Loucy (cell line): Measurements from ENCODE around the gene NRCAM.

Source experiments
- EZH2phosphoT487 ChIP-seq: fragments of 200-600 bp; IDR thresholded peaks from 2 replicates; pipeline ENCODE4 v1.6.1; 2018; ENCODE audit warnings: antibody characterized with exemption, mild to moderate bottlenecking, moderate library complexity, borderline replicate concordance
- TF ChIP-seq, protein P1 (sequence below): fragments of 200-600 bp; sonication (generic); conservative IDR thresholded peaks from 2 replicates; pipeline ENCODE4 v1.5.1; 2014; ENCODE audit warnings: mild to moderate bottlenecking, antibody characterized with exemption, low read length

DNA sequence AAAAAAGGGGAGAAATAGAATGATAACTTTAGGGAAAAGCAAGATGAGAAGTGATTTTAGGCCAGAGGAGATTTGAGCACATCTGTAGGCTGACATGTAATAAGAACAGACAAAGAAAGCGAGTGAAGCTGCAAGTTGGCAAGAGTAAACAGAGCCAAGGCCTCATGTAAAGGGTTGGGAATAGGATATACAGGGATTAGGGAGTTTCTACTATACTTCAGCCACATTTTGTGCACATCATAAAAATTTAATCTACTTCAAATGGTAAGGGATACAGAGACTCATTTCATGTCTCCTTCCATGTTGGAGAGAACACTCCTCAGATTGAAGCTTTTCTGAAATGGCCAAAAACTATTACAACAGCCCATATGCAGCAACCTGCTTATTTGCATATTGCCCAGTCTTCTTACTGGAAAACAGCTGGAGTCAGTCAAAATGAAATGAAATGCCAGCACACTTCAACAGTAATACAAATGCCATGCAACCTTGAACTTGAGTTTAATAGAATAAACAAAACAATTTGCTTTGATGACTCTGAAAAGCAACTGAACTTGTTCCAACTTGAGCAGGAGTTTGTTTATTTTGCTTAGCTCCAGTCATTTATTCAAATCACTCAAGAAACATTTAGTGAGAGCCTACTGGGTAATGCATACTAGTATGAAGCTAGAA, 49.9 kb downstream of the NRCAM start:
- TF ChIP-seq, protein P1, sequence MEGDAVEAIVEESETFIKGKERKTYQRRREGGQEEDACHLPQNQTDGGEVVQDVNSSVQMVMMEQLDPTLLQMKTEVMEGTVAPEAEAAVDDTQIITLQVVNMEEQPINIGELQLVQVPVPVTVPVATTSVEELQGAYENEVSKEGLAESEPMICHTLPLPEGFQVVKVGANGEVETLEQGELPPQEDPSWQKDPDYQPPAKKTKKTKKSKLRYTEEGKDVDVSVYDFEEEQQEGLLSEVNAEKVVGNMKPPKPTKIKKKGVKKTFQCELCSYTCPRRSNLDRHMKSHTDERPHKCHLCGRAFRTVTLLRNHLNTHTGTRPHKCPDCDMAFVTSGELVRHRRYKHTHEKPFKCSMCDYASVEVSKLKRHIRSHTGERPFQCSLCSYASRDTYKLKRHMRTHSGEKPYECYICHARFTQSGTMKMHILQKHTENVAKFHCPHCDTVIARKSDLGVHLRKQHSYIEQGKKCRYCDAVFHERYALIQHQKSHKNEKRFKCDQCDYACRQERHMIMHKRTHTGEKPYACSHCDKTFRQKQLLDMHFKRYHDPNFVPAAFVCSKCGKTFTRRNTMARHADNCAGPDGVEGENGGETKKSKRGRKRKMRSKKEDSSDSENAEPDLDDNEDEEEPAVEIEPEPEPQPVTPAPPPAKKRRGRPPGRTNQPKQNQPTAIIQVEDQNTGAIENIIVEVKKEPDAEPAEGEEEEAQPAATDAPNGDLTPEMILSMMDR, result no peak
- TF ChIP-seq EZH2phosphoT487, result no peak
